CD14-positive monocyte (primary cell): Measurements from ENCODE around the gene ERF. TPM values are rescaled to one million over a fixed set of nuclear protein-coding genes. Genes with fewer than 3 reads are reported as not detected.

Experiments used
- DNase-seq, 3 donors: peaks; one replicate each; pipeline ENCODE4 v3.0.0-alpha.2; 2011 to 2022
- H2AFZ ChIP-seq: 2 replicates; pipeline ENCODE4 v1.6.0; 2012; ENCODE audit warnings: mild to moderate bottlenecking, low read depth, low read length, inconsistent platforms; ENCODE audit not compliant: insufficient read depth, poor library complexity, severe bottlenecking
- H3K27ac ChIP-seq, 2 donors: 1 replicate in 1 of 2; 2 replicates in 1 of 2; pipeline ENCODE4 v1.5.1; 2012 to 2013; ENCODE audit warnings: low read length in 2 of 2, control low read depth in 1 of 2, inconsistent platforms in 1 of 2, low read depth in 1 of 2, mild to moderate bottlenecking in 1 of 2
- H3K27me3 ChIP-seq, 2 donors: one replicate each; pipeline versions ENCODE4 v1.6.0 to v1.6.1; 2011 to 2013; ENCODE audit warnings: low read length in 2 of 2; ENCODE audit not compliant: control insufficient read depth in 2 of 2, insufficient read depth in 2 of 2
- H3K36me3 ChIP-seq, 2 donors: replicated peaks in 1 of 2; 1 replicate in 1 of 2; 2 replicates in 1 of 2; pipeline versions ENCODE4 v1.5.1 to v1.6.1; 2012 to 2013; ENCODE audit warnings: low read length in 2 of 2, control low read depth in 1 of 2, inconsistent platforms in 1 of 2, mild to moderate bottlenecking in 1 of 2; ENCODE audit not compliant: insufficient read depth in 2 of 2, control insufficient read depth in 1 of 2
- H3K4me1 ChIP-seq, 2 donors: 1 replicate in 1 of 2; 2 replicates in 1 of 2; pipeline versions ENCODE4 v1.5.1 to v1.6.1; 2012 to 2013; ENCODE audit warnings: low read length in 2 of 2, control low read depth in 1 of 2, inconsistent platforms in 1 of 2, mild to moderate bottlenecking in 1 of 2, moderate library complexity in 1 of 2; ENCODE audit not compliant: insufficient read depth in 2 of 2, control insufficient read depth in 1 of 2
- H3K4me2 ChIP-seq: replicated peaks from 2 replicates; pipeline ENCODE3; 2012; ENCODE audit warnings: low read length, moderate library complexity, mild to moderate bottlenecking; ENCODE audit not compliant: poor library complexity, severe bottlenecking; ENCODE audit errors: extremely low read depth
- H3K4me3 ChIP-seq, 3 experiments: fragments of 200-600 bp in 1 of 3; sonication (generic) in 1 of 3; replicated peaks in 1 of 3; 1 replicate in 2 of 3; 2 replicates in 1 of 3; pipeline ENCODE4 v1.5.1; 2011 to 2013; ENCODE audit warnings: low read length in 3 of 3, mild to moderate bottlenecking in 3 of 3, control low read depth in 2 of 3, low read depth in 2 of 3, inconsistent platforms in 1 of 3, moderate library complexity in 1 of 3
- H3K79me2 ChIP-seq: 2 replicates; pipeline ENCODE4 v1.6.0; 2012; ENCODE audit warnings: mild to moderate bottlenecking, control low read depth, inconsistent platforms, low read length, moderate library complexity; ENCODE audit not compliant: insufficient read depth
- H3K9ac ChIP-seq: 2 replicates; pipeline ENCODE4 v1.6.0; 2017; ENCODE audit warnings: low read length, mild to moderate bottlenecking; ENCODE audit not compliant: insufficient read depth, poor library complexity, severe bottlenecking
- H3K9me3 ChIP-seq, 2 donors: replicated peaks in 1 of 2; 1 replicate in 1 of 2; 2 replicates in 1 of 2; pipeline versions ENCODE4 v1.5.1 to v1.6.1; 2012 to 2013; ENCODE audit warnings: low read length in 2 of 2, control low read depth in 1 of 2; ENCODE audit not compliant: control insufficient read depth in 1 of 2, insufficient read depth in 1 of 2
- H4K20me1 ChIP-seq: 2 replicates; pipeline ENCODE4 v1.6.0; 2012; ENCODE audit warnings: mild to moderate bottlenecking, low read length, control low read depth, moderate library complexity; ENCODE audit not compliant: insufficient read depth
- H3K27ac Mint-ChIP-seq, 7 donors: one replicate each; pipeline ENCODE4 v1.8.0; 2020; ENCODE audit warnings: mild to moderate bottlenecking in 7 of 7, mixed read lengths in 7 of 7, moderate library complexity in 6 of 7, inconsistent platforms in 2 of 7
- H3K27me3 Mint-ChIP-seq, 3 donors: one replicate each; pipeline ENCODE4 v1.8.0; 2021 to 2022; ENCODE audit warnings: low read depth in 3 of 3, mild to moderate bottlenecking in 3 of 3, mixed read lengths in 3 of 3, moderate library complexity in 3 of 3, inconsistent platforms in 1 of 3
- H3K36me3 Mint-ChIP-seq, 2 donors: one replicate each; pipeline ENCODE4 v1.8.0; 2020; ENCODE audit warnings: mixed read lengths in 2 of 2, inconsistent platforms in 1 of 2, mild to moderate bottlenecking in 1 of 2
- H3K4me1 Mint-ChIP-seq: one replicate; pipeline ENCODE4 v1.8.0; 2020; ENCODE audit warnings: mild to moderate bottlenecking, mixed read lengths
- H3K4me3 Mint-ChIP-seq, 2 donors: one replicate each; pipeline ENCODE4 v1.8.0; 2020; ENCODE audit warnings: mild to moderate bottlenecking in 2 of 2, mixed read lengths in 2 of 2, moderate library complexity in 1 of 2
- H3K9me3 Mint-ChIP-seq, 7 donors: one replicate each; pipeline ENCODE4 v1.8.0; 2020 to 2022; ENCODE audit warnings: mixed read lengths in 7 of 7, mild to moderate bottlenecking in 6 of 7, moderate library complexity in 6 of 7, inconsistent platforms in 2 of 7
- CTCF ChIP-seq: fragments of 200-600 bp; IDR thresholded peaks from one replicate; pipeline ENCODE4 v1.8.0; 2022; ENCODE audit warnings: antibody characterized with exemption, mild to moderate bottlenecking
- WGBS: methylation state at CpG from one replicate; pipeline ENCODE4 v1.1.5; 2013; ENCODE audit warnings: missing lambda C conversion rate; ENCODE audit not compliant: insufficient coverage; 5-methylcytosine and 5-hydroxymethylcytosine counted together
- intact Hi-C, 2 donors: fragments of 100-400 bp; cut with micrococcal nuclease; formaldehyde crosslinking; loops; one replicate each; pipeline versions ENCODE4 v1.15.0 to v1.15.1; 2023
- polyA plus RNA-seq, 3 donors: library from polyadenylated mRNA; depleted of rRNA in 1 of 3; unstranded in 2 of 3; stranded (reverse) in 1 of 3; fragments of 300-500 nt in 2 of 3; fragments of >200 nt in 1 of 3; fragmentation: Illumina TruSeq in 2 of 3; gene quantifications; 1 replicate in 2 of 3; 2 replicates in 1 of 3; pipeline ENCODE4 v1.2.3, GENCODE V29; 2012 to 2021

The ERF gene
- polyA plus RNA-seq, 3 donors: 2.3 to 42.6 (median 3.4) TPM

- H2AFZ ChIP-seq: no peak overlapping the region
- no peak overlapping the region for H3K9ac ChIP-seq
- no peak overlapping the region for H3K27ac ChIP-seq
- Mint-ChIP-seq H3K4me3 (no peak overlapping the region), H3K27ac (peak overlapping the region in 2 of 7 donors; percentile 9 to 84), H3K36me3 (peaks cover 59 to 81% of the 10 kb centered on the region in 2 donors), H3K9me3 (no peaks in the 10 kb centered on the region), H3K27me3 (peaks cover 0 to 3% (median 0%) of the 10 kb centered on the region in 3 donors), H3K4me1 (peaks cover 15% of the 10 kb centered on the region)
- peaks cover 86% of the 10 kb centered on the region for H4K20me1 ChIP-seq
- no peak for DNase-seq
- intact Hi-C loops: loop anchor here in 1 of 2 donors (10.0 kb wide), 1 partner anchor 187 kb away; no protein-coding TSS in a partner anchor
- TF ChIP-seq CTCF: no peak
- H3K27me3 ChIP-seq: no peaks in the 10 kb centered on the region
- peaks cover 11 to 19% of the 10 kb centered on the region in 2 donors for H3K4me1 ChIP-seq
- no peaks in the 10 kb centered on the region for H3K9me3 ChIP-seq
- 88% methylated on average over 7 of the region's 9 CpGs for WGBS
- no peak overlapping the region for H3K4me3 ChIP-seq
- H3K4me2 ChIP-seq: no peak overlapping the region
- H3K79me2 ChIP-seq: peaks cover 10% of the 10 kb centered on the region
- peaks cover 78 to 86% of the 10 kb centered on the region in 2 donors for H3K36me3 ChIP-seq
Measured at GRCh38 chr19:42291435-42291810, 36.5 kb upstream of the ERF start.

GRCh38 chr19:42290523-42291434 lies 35.9 kb upstream of the ERF start:
- H3K9ac ChIP-seq: no peak overlapping the region
- Mint-ChIP-seq H3K27me3 (peaks cover 0 to 3% (median 0%) of the 10 kb centered on the region in 3 donors), H3K4me1 (peaks cover 21% of the 10 kb centered on the region), H3K36me3 (peaks cover 59 to 81% of the 10 kb centered on the region in 2 donors), H3K4me3 (no peak overlapping the region), H3K9me3 (no peaks in the 10 kb centered on the region), H3K27ac (no peak overlapping the region)
- peaks cover 17 to 26% of the 10 kb centered on the region in 2 donors for H3K4me1 ChIP-seq
- H3K4me2 ChIP-seq: no peak overlapping the region
- H4K20me1 ChIP-seq: peaks cover 84% of the 10 kb centered on the region
- 88% methylated on average over 28 of the region's 31 CpGs for WGBS
- intact Hi-C loops: loop anchor here in 1 of 2 donors (10.0 kb wide), 1 partner anchor 186 kb away; no protein-coding TSS in a partner anchor
- H3K36me3 ChIP-seq: peaks cover 78 to 86% of the 10 kb centered on the region in 2 donors
- H3K27ac ChIP-seq: no peak overlapping the region
- peak; percentile 72 for TF ChIP-seq CTCF
- H3K27me3 ChIP-seq: no peaks in the 10 kb centered on the region
- H3K9me3 ChIP-seq: no peaks in the 10 kb centered on the region
- no peak overlapping the region for H2AFZ ChIP-seq
- H3K4me3 ChIP-seq: no peak overlapping the region
- peaks cover 17% of the 10 kb centered on the region for H3K79me2 ChIP-seq
- peak in 2 of 3 donors; percentile 36 to 38 for DNase-seq
